Activated T-helper 1 cell treated with anti-CD3 and anti-CD28 coated beads, Interleukin-12 subunit alpha, Interleukin-12 subunit beta, Interleukin-2, Interleukin-4 antibody, amounts not matched to agents 30 ng/mL and 10 ng/mL and 1 ng/mL, durations not matched to agents 14 hours and 24 hours and 36 hours (primary cell): ENCODE data around the gene TCEA2. TPM values are rescaled to one million over a fixed set of nuclear protein-coding genes. Genes with fewer than 3 reads are reported as not detected.
"Not testable (repeated sequence)": the region's sequence is repeated elsewhere in the genome, so short reads cannot be mapped to it uniquely, and the experiment has no call there.

Source experiments
- DNase-seq: peaks from one replicate; pipeline ENCODE4 v3.0.0; 2021; ENCODE audit warnings: low spot score
- H3K27ac Mint-ChIP-seq: one replicate; pipeline ENCODE4 v1.8.0; 2021; ENCODE audit warnings: mild to moderate bottlenecking, mixed read lengths
- H3K27me3 Mint-ChIP-seq: one replicate; pipeline ENCODE4 v1.8.0; 2022; ENCODE audit warnings: mild to moderate bottlenecking, moderate library complexity, mixed read lengths; ENCODE audit not compliant: insufficient read depth
- H3K36me3 Mint-ChIP-seq: one replicate; pipeline ENCODE4 v1.8.0; 2021; ENCODE audit warnings: low read depth, mixed read lengths
- H3K4me1 Mint-ChIP-seq: one replicate; pipeline ENCODE4 v1.8.0; 2021; ENCODE audit warnings: low read depth, mixed read lengths
- H3K4me3 Mint-ChIP-seq: one replicate; pipeline ENCODE4 v1.8.0; 2021; ENCODE audit warnings: mild to moderate bottlenecking, moderate library complexity, mixed read lengths
- H3K9me3 Mint-ChIP-seq: one replicate; pipeline ENCODE4 v1.8.0; 2021; ENCODE audit warnings: mixed read lengths
- intact Hi-C: fragments of 100-400 bp; cut with micrococcal nuclease; formaldehyde crosslinking; loops from one replicate; pipeline ENCODE4 v1.15.1; 2024
- total RNA-seq: library from RNA; stranded (reverse); gene quantifications from 2 replicates; pipeline ENCODE4 v1.2.3, GENCODE V29; 2022

TCEA2 gene
- total RNA-seq, 1 donor from 2014 or later, result 33.8 TPM

DNA sequence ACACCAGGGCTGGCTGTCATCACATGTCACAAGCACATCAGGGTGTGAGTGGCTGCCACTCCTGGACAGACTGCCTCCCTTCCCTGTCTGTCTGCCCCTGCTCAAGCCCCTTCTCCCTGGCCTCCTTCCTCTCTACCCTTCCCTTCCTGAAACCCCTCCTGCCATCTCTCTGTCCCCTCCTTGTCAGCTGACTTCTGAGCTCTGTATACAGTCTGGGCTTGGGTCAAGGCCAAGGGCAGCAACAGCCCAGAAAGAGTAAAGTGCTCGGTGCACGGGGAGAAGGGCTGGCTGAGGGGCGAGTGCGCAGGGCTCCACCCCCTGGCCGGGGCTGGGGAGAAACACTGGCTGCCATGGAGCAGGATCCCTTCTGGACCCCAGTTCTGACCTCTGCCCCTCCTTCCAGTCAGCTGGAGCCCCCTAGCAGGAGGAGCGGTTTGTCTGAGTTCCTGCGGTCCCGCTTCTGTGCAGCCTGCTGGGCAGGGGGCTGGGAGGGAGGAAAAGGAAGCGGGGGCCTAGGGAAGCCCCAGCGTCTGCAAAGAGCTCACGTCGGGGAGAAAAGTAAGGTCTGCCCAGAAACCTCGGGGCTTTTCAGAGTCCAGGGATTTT is 19.2 kb downstream of the TCEA2 start:
- peak overlapping the region; percentile 44 for H3K27ac Mint-ChIP-seq
- H3K27me3 Mint-ChIP-seq, result peaks cover 24% of the 10 kb centered on the region

DNA sequence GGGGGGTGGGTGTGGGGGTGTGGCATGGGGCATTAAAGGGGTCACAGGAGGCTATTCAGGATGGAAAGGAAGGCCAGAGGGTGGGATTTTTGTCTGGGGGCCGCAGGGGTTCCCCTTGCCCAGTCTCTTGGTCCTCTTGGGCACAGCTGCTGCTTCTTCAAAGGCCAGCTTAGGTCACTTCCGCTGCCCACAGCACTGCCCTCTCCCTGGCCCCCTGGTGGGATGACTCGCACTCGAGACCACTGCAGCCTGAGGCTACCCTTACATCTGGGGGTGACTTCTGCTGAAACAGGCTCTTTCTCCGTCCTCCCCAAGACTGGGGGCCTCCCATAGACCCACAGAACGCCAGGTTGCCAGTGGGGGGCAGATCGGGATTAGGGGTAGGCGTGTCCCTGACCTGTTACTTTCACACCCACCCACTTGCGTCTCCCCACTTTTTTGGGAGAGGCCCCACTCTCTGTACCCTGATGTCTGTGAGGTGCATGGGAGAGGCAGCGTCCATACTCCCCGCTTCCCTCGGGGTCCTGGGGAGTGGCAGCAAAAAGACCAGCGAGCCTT is 19.9 kb downstream of the TCEA2 start:
- peak overlapping the region; percentile 55 for H3K27ac Mint-ChIP-seq
- intact Hi-C loops, result loop anchor here (1.0 kb wide), 1 partner anchor 37 kb away; no protein-coding TSS in a partner anchor
- DNase-seq, result no peak
- peaks cover 1% of the 10 kb centered on the region for H3K36me3 Mint-ChIP-seq
- H3K9me3 Mint-ChIP-seq, result peaks cover 3% of the 10 kb centered on the region
- H3K4me3 Mint-ChIP-seq, result peak overlapping the region; percentile 72
- H3K27me3 Mint-ChIP-seq, result peaks cover 24% of the 10 kb centered on the region
- H3K4me1 Mint-ChIP-seq, result peaks cover 21% of the 10 kb centered on the region

More for the DNA sequence above, 19.2 kb downstream of the TCEA2 start:
- intact Hi-C loops, result no loop called here
- Mint-ChIP-seq H3K36me3 (peaks cover 2% of the 10 kb centered on the region), H3K4me3 (peak overlapping the region; percentile 65), H3K4me1 (peaks cover 24% of the 10 kb centered on the region), H3K9me3 (no peaks in the 10 kb centered on the region)
- DNase-seq, result no peak

DNA sequence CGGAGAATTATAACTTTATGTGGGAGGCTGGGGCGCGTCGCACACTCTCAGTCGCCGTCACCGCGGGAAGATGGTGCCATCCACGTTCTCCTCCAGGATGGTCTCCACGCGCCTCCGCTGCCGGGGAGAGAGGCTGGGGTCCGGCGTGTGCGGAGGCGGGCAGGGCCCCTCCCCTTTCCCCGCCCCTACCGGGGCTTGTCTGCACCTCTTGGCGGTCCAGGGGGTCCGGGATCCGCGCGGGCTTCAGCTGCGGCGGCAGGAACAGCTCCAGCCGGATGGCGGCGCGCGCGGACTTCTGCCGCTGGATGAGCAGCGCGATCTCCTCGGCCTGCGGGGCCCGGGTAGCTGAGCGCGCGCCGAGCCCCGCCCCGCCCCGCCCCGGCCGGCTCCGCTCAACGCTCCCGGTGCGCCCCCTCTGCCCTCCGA is 20.4 kb downstream of the TCEA2 start:
- Mint-ChIP-seq H3K27ac (peak overlapping the region; percentile 55), H3K4me3 (peak overlapping the region; percentile 72), H3K9me3 (peaks cover 3% of the 10 kb centered on the region), H3K4me1 (peaks cover 19% of the 10 kb centered on the region), H3K27me3 (peaks cover 29% of the 10 kb centered on the region), H3K36me3 (no peaks in the 10 kb centered on the region)
- intact Hi-C loops, result loop anchor here (1.0 kb wide), 1 partner anchor 37 kb away; no protein-coding TSS in a partner anchor
- DNase-seq, result peak; percentile 67

DNA sequence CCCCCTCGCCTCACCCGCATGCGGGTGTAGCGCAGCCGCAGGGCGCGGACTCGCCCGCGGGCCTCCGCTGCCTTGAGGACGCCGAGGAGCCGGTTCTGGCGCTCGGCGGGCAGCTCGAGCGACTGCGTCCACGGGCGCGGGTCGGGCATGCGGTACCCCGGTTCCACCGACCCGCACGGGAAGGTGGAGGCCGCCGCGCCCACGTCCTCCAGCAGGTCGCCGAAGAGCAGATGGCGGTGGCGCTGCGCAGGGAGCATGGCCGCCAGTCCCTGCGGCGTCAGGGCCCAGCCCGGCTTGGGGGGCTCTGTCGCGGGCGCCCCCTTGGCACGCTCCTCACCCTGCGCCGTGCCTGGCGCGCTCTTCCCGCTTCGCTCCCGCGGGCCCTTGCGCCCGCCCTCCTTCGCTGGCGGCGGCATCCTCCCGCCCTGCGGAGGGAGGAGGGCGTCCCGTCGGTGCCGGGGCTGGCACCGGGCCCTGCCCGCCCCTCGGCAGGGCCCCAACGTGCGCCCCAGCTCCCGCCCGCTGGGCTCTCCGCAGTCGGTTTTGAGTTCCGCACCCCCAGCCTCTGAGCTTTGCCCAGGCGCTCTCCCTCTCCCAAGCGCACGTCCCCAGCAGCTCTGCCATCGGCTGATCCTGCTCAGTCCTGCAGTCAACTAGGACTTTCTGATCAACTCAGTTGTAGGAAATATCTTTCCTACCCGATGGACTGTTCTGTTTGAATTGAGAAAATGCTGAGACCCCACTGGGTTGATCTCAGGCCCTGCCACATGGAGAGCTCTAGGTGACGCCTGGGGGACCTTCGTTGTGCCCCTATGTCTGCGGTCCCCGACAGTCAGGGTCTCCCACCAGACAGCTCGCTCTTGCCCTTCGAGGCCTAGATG is 21.0 kb downstream of the TCEA2 start, which contains the start of gene LKAAEAR1:
Gene LKAAEAR1 (minus strand): TSS at position 595 of the 881 bp plus-strand sequence. CDS start 179 bp downstream, at position 416.
- Mint-ChIP-seq H3K9me3 (peaks cover 3% of the 10 kb centered on the region), H3K4me1 (peaks cover 17% of the 10 kb centered on the region), H3K4me3 (peak within 1 kb of the TSS; percentile 81), H3K27me3 (peaks cover 29% of the 10 kb centered on the region), H3K36me3 (no peaks in the 10 kb centered on the region), H3K27ac (peak within 1 kb of the TSS; percentile 67)
- intact Hi-C loops, result loop anchor here (1.0 kb wide), 1 partner anchor 36 kb away; no protein-coding TSS in a partner anchor
- no peak for DNase-seq

DNA sequence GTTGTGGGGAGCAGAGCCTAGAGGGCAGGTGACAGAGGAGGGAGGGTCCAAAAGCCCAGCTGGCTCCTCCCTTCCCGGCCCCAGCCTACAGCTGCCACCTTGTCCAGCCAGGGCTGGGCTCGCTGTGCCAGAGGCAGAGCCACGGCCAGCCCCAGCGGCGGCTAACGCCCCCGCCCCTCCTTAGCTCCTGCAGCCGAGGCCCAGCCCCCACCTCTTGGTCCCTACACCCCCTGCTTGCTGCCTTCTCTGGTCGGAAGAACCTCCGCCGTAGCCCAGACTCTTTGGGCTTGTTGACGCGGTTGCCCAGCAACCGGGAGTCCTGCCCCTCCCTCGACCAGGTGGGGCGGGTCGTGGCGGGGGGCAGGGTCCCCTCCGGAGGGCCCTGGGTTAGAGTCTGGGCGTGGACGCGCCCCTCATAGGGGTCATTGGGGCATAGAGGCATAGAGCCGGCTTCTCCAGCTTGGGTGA is 21.7 kb downstream of the TCEA2 start:
- H3K27me3 Mint-ChIP-seq, result peaks cover 29% of the 10 kb centered on the region
- peak overlapping the region; percentile 81 for H3K4me3 Mint-ChIP-seq
- peaks cover 15% of the 10 kb centered on the region for H3K4me1 Mint-ChIP-seq
- DNase-seq, result no peak
- intact Hi-C loops, result no loop called here
- H3K9me3 Mint-ChIP-seq, result peaks cover 3% of the 10 kb centered on the region
- no peaks in the 10 kb centered on the region for H3K36me3 Mint-ChIP-seq
- H3K27ac Mint-ChIP-seq, result peak overlapping the region; percentile 67

DNA sequence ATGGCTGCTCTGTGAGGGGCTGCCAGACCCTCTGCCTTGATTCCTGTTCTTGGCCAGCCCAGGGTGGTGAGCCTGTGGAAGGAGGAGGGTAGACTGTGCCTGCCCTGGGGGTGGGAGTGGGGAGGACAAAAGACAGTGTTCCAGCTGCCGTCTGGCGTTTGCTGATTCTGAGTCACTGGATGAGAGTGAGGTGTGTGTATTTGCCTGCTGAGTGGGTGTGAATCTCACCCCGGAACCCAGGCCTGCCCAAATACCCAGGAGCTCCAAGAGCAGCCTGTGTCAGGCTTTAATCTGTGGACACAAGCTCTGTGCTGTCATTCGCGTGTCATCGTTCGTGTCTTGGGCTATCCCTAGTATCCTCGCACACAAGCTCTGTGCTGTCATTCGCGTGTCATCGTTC is 23.8 kb downstream of the TCEA2 start:
- H3K27ac Mint-ChIP-seq, result no peak overlapping the region
- H3K4me3 Mint-ChIP-seq, result no peak overlapping the region
- peaks cover 12% of the 10 kb centered on the region for H3K4me1 Mint-ChIP-seq
- H3K9me3 Mint-ChIP-seq, result peaks cover 3% of the 10 kb centered on the region
- intact Hi-C loops, result no loop called here
- no peaks in the 10 kb centered on the region for H3K36me3 Mint-ChIP-seq
- peaks cover 29% of the 10 kb centered on the region for H3K27me3 Mint-ChIP-seq
- DNase-seq, result no peak

DNA sequence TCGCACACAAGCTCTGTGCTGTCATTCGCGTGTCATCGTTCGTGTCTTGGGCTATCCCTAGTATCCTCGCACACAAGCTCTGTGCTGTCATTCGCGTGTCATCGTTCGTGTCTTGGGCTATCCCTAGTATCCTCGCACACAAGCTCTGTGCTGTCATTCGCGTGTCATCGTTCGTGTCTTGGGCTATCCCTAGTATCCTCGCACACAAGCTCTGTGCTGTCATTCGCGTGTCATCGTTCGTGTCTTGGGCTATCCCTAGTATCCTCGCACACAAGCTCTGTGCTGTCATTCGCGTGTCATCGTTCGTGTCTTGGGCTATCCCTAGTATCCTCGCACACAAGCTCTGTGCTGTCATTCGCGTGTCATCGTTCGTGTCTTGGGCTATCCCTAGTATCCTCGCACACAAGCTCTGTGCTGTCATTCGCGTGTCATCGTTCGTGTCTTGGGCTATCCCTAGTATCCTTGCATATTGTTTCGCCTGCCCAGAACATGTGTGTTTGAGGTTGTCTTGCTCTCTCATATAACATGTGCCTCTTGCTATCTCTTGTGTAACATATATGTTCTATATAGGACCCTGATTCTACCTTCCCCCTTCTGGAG is 24.3 kb downstream of the TCEA2 start:
- intact Hi-C loops, DNase-seq, H3K4me3 Mint-ChIP-seq: not testable (repeated sequence)

DNA sequence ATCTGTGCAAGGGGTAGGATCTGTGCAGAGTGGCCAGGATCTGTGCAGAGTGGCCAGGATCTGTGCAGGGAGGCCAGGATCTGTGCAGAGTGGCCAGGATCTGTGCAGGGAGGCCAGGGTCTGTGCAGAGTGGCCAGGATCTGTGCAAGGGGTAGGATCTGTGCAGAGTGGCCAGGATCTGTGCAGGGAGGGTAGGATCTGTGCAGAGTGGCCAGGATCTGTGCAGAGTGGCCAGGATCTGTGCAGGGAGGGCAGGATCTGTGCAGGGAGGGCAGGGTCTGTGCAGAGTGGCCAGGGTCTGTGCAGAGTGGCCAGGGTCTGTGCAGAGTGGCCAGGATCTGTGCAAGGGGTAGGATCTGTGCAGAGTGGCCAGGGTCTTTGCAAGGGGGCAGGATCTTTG is 25.6 kb downstream of the TCEA2 start:
- DNase-seq, intact Hi-C loops, H3K36me3 Mint-ChIP-seq, H3K4me1 Mint-ChIP-seq, H3K9me3 Mint-ChIP-seq, H3K27ac Mint-ChIP-seq, H3K4me3 Mint-ChIP-seq: not testable (repeated sequence)
- peaks cover 25% of the 10 kb centered on the region for H3K27me3 Mint-ChIP-seq

More for the DNA sequence above, 24.3 kb downstream of the TCEA2 start:
- not testable (repeated sequence) for H3K27ac Mint-ChIP-seq, H3K36me3 Mint-ChIP-seq, H3K4me1 Mint-ChIP-seq, H3K9me3 Mint-ChIP-seq
- peaks cover 29% of the 10 kb centered on the region for H3K27me3 Mint-ChIP-seq

DNA sequence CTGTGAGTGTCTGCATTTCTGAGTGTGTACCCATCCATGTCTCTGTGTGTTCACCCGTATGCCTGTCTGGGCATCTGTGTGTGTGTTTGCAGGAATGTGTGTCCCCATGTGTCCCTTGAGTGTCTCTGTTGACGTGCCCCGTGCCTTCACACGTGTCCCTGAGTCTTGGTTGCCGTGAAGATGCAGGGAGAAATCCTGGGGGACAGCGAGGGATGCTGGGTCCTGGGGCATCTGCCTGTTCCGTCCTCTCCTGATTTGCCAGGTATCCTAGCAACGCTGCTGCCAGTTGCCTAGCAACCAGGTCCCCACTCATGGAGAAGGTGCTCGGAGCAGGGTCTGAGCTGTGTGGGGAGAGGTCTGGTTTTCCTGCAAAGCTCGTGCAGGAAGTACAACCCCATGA is 27.2 kb downstream of the TCEA2 start:
- Mint-ChIP-seq H3K4me3 (no peak overlapping the region), H3K27me3 (peaks cover 17% of the 10 kb centered on the region), H3K36me3 (no peaks in the 10 kb centered on the region), H3K9me3 (peaks cover 3% of the 10 kb centered on the region), H3K4me1 (no peaks in the 10 kb centered on the region), H3K27ac (no peak overlapping the region)
- intact Hi-C loops, result no loop called here
- no peak for DNase-seq

DNA sequence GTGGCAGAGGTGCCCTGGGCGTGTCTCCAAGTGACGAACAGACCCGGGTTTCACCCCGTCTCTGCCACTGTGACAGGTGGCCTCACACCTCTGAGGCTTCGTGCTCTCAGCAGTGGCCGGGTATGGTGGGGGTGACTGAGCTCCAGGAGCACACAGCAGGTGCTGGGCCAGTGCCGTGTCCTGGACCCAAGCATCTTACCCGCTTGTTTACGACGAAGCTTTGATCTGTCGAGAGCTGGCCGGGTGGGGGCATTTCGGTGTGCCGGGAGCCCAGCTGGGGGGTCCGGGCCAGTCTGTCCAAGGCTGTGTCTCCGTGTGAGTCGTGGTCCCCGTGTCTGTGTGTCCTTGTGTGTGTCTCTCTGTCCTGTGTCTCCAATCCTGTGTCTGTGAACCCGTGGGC is 28.3 kb downstream of the TCEA2 start:
- no peaks in the 10 kb centered on the region for H3K36me3 Mint-ChIP-seq
- peaks cover 3% of the 10 kb centered on the region for H3K9me3 Mint-ChIP-seq
- no peak overlapping the region for H3K27ac Mint-ChIP-seq
- H3K4me1 Mint-ChIP-seq, result no peaks in the 10 kb centered on the region
- no peak overlapping the region for H3K4me3 Mint-ChIP-seq
- no peak for DNase-seq
- peaks cover 6% of the 10 kb centered on the region for H3K27me3 Mint-ChIP-seq
- intact Hi-C loops, result no loop called here

DNA sequence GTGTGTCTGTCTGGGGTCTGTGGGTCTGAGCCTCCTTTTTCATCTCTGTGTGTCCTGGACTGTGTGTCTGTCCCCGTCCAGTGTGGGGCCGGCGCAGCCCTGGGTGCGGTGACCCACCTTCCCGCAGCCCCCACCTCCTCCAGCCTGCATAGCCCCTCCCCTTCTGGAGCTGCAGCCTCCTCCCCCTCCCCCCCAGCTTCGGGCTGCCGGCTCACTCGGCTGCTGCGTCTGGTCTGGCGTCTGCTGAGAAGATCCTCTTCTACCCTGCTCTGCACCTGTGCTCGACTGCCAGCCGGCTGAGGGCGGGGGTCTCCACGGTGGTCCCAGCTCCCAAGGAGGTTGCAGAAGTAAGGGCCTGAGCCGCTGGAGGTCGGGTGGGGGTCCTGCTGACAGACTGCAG is 28.8 kb downstream of the TCEA2 start:
- Mint-ChIP-seq H3K4me3 (no peak overlapping the region), H3K27me3 (peaks cover 5% of the 10 kb centered on the region), H3K27ac (no peak overlapping the region), H3K9me3 (peaks cover 5% of the 10 kb centered on the region), H3K4me1 (no peaks in the 10 kb centered on the region), H3K36me3 (no peaks in the 10 kb centered on the region)
- no peak for DNase-seq
- intact Hi-C loops, result no loop called here

DNA sequence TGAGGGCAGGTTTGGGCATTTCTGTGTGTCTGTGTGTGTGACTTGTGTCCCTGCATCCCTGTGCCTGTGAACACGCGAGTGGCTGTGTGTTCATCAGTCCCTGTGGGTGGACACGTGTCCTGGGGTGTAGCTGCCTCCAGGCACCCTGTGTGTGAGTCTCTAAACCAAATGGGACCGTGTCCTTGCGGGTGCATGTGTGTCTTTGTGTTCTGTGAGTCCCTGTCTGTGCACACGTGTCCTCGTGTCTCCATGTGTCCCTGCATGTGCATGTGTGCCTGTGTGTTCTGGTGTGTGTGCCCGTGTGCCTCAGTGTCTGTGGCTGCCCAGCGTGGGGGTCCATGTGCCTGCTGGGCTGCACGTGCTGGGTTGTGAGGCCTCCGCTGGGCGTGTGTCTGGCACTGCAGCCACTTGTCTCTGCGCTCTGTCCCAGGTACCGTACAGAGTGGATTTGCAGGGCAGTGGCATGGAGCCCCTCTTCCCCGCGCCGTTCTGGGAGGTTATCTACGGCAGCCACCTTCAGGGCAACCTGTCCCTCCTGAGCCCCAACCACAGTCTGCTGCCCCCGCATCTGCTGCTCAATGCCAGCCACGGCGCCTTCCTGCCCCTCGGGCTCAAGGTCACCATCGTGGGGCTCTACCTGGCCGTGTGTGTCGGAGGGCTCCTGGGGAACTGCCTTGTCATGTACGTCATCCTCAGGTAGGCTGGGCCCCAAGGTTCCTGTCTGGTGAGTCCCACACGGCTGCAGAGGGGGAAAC is 29.4 kb downstream of the TCEA2 start:
- DNase-seq, result no peak
- Mint-ChIP-seq H3K4me1 (no peaks in the 10 kb centered on the region), H3K4me3 (no peak overlapping the region), H3K9me3 (peaks cover 8% of the 10 kb centered on the region), H3K27me3 (peaks cover 5% of the 10 kb centered on the region), H3K27ac (no peak overlapping the region), H3K36me3 (no peaks in the 10 kb centered on the region)
- intact Hi-C loops, result no loop called here
